Islet precursor cell (in vitro differentiated cells): ENCODE measurements around the gene RENBP.
"Not testable (repeated sequence)": the region's sequence is repeated elsewhere in the genome, so short reads cannot be mapped to it uniquely, and the experiment has no call there.

Source experiments
- DNase-seq: peaks from one replicate; pipeline ENCODE4 v3.0.0-alpha.2; 2018

The RENBP gene

DNA sequence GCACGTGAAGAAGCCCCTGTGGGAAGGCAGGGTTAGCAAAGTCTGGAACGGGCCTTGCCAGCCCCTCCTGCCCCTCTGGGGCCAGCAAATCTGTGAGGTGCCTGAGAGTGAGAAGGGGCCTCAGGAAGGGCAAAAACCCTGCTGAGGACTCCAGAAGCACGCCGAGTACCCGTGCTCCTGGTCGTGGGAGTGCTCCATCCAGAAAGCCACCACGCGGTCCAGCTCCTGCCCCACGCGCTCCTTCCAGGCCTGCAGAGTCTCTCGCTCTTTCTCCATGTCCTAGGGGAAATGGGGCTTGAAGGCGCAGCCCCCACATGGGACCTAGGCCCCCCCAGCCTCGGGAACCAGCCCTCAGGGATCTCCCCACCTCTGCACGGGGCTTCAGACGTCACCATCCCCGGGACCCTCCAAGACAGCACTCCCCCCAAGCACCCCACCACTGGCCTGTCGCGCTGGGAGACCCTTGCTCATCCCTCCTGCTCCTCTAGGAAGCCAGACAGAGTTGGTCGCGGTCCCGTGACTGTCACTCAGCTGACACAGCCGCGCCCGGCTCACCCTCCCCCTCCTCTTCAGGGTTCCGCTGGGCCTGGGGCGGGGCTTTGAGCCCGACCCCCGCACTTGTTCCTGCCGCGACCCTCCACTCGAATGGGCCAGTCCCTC is at the start of gene RENBP:
RENBP (minus strand) TSS at position 504 of the 660 bp plus-strand sequence; CDS start at position 471, 33 bp downstream.
- DNase-seq, result peak; percentile 68

DNA sequence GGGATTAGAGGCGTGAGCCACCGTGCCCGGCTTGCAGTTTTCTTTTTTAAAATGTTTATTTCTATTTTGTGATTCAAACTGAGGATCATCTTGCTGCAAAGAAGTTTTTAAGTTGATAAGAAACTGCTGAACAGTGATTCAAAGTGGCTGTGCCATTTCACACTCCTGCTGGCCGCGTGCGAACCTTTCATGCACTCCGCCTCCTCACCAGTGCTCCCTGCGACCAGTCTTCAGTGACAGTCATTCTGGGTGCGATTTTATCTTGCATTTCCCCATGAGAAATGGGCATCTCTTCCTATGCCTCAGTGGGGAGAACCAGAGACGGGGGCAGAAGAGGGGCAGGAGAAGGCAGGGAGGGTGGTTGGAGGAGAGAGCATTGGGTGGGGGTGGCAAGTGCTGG is 49.5 kb upstream of the RENBP start:
- no peak for DNase-seq

DNA sequence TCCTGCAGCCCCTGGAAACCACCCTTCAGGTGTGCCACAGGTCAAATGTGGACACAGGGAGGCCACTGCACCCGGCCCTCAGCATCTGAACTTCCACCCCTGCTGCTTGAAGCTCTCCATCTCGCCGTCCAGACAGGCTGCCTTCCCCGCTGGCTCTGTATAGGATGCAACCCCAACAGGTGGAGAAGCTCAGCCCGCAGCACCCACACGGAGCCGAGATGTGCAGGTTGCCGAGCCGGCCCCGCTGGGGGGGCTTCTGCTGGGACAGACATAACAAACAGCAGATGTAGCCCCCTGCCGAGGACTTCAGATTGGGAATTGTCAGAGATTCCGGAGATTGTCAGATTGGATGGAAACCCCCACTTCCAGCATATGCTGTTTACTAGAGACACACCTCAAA is 48.6 kb upstream of the RENBP start:
- DNase-seq, result peak; percentile 22

DNA sequence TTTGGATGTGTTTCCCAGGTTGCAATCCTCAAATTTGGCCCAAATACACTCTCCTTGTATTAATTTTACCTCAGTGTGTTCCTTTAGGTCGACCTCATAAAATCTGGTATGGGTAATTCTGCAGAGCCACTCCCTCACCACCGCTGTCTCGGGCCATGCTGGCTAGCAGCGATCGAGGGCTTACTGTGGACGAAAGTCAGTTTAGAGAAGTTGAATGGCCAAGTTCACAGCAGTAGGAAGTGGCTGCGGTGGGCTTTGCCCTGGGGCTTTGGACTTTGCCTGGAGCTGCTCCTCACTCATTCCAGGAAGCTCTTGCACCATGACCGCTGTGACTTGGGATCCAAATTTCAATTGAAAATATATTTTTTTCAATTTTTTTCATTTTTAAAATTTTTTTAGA is 47.7 kb upstream of the RENBP start:
- no peak for DNase-seq

DNA sequence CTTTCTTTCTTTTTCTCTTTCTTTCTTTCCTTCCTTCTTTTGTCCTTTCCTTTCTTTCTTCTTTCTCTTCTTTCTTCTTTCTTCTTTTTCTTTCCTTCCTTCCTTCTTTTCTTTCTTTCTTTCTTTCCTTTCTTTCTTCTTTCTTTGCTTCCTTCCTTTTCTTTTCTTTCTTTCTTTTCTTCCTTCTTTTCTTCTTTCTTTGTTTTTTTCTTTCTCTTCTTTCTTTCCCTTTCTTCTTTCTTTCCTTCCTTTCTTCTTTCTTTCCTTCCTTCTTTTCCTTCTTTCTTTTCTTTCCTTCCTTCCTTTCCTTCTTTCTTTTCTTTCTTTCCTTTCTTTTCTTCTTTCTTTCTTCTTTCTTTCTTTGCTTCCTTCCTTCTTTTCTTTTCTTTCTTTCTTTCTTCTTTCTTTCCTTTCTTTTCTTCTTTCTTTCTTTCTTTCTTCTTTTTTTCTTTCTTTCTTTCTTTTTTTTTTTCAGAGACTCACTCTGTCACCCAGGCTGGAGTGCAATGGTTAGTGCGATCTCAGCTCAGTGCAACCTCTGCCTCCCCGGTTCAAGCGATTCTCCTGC is 46.7 kb upstream of the RENBP start:
- DNase-seq, result no peak

DNA sequence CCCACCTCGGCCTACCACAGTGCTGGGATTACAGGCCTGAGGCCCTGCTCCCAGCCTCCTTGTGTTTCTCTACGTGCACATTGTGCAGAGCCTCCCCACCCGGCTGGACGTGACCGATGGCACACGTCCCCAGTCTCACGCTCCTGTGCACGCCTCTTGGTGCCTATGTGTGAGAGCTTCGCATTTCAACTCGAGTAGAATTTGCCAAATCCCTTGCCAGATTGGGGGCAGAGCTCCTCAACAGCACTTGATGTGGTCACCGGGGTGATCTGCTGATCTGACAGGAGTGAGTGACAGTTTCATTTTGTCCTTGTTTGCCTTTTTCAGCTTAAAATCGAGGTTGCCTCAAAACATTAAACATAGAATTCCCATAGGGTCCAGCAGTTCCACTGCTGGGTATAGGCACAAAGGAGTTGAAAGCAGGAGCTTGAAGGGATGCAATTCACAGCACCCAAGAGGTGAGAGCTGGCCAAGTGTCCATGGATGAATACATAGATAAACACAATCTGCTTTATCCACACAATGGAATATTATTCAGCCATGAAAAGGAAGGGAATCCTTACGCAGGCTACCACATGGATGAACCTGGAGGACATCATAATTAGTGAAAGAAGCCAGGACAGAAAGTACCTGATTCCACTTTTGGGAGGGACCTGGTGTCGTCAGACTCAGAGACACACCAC is 45.7 kb upstream of the RENBP start:
- DNase-seq, result no peak

DNA sequence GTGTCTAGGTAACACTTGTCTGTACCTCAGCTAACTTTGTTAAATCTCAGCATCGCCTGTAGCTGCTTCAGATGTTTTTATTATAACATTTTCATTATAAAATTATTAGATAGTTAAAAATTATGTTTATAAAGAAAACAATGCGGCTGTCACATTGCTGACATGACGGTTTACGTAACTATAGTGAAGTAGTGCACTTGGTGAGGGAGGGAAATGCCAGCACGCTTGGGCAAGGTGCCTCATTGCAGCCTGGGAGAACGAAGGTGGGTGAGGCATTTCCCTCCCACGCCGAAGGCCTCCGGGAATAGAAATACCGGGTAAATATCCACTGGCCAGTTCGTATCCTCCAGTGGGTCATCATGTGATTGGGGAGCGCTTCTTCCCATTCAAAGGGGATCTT is 44.0 kb upstream of the RENBP start:
- DNase-seq, result no peak

DNA sequence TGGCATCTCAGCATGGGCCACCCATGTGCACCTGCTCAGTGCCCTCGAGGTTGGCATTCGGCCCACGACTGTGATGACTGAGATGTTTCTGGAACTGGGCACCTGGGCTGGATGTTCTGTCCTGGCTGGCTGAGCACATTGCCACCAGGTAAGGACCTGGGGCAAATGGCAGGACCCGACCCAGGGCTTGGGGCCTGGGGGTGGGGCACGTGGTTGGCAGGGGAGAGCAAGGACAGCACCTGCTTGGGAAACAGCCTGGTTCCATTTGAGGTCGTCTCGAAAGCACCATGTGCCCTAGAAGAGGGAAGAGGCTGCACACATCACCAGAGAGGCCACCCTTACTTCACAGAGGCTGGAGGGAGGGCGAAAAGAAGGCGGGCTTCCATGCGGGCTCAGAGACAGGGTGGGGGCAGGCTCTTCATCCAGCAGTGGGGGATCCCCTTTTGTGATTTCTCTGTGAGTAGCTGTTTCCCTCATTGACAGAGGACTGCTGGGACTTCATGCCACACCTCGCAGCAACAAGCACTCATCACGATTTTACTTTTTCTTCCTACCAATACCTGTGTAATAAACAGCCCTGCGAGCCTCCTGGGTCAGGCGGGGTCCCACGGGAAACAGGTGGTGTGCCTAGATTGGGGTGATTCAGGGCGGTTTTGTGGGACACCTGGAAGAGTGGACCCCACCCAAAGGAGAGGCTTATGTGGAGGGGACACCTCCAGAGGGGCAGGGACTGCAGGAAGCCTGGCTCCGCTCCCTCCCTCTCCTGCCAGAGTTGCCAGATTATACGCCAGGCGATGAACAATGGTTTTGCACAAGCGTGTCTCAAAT is 40.1 kb upstream of the RENBP start:
- DNase-seq, result peak; percentile 44

DNA sequence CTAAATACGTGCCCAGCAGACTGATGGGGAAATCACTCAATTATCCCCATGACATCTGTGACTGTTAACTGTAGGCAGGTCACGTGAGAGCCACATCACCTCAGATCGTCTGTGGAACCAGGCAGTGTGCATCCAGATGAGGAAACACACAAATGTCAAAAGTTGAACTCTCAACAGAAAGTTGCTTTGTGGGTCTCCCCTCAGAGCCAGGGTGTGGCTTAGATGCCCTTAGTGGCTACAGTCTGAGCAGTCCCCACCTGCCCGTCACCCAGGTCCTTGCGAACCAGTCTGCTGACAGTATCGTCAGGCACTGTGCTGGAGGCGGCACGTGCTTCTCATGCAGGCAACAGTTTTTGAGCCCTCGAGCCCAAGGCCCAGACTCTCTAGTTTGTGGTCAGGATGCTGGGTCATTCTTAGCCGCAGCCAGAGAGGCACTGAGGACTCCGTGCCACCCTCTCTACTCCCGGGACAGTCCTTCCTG is 38.9 kb upstream of the RENBP start:
- DNase-seq, result peak; percentile 35

DNA sequence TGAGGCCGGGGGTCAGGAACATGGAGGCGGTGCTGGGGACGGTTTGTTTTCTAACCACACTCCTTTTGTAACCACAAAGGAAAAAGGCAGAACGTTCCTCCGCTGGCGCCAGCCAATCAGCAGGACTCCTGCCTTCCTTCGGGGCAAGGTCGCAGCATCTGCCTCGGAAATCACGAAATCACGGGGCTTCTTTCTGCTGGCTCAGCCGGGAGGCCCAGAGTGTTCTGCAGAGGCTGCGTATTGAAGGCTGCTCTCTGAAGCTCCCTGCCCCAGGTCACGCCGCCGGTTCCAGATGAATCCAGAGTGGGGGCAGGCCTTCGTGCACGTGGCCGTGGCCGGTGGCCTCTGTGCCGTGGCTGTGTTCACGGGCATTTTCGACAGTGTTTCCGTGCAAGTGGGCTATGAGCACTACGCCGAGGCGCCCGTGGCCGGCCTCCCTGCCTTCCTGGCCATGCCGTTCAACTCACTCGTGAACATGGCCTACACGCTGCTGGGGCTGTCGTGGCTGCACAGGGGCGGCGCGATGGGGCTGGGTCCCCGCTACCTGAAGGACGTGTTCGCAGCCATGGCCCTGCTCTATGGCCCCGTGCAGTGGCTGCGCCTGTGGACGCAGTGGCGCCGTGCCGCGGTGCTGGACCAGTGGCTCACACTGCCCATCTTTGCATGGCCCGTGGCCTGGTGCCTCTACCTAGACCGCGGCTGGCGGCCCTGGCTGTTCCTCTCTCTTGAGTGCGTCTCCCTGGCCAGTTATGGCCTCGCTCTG is 37.5 kb upstream of the RENBP start:
- peak; percentile 46 for DNase-seq

DNA sequence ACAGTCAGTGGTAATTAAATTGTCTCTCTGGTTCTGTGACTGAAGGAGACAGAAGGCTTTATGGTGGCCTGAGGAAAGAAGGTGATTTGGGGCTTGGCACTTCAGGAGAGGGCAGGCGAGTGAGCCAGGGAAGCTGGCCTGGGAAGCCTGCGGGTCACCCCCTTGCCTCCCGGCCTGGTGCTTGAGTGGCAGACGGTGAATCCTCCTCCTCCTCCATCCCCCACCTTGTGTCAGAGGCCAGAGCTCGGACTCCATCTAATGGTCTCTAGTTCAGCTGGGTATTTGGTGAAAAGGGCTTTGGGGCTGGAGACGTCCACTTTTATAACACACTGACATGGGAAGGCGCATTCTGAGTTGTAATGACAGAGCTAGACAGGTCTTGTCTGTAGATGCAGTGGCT is 36.8 kb upstream of the RENBP start:
- DNase-seq, result peak; percentile 34

DNA sequence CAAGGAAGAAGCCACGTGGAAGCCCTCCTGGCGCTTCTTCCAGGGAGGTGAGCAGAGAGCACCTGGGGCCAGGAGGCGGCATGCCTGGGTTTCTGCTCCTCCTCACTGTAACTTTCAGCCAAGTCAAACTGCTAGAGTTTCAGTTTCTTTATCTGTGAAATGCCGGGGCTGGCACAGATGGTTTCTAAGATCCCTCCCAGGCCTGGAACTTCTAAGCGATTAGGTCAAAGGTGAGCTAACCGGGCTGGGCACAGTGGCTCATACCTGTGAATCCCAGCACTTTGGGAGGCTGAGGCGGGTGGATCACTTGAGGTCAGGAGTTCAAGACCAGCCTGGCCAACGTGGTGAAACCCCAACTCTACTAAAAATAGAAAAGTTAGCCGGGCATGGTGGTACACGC is 36.0 kb upstream of the RENBP start:
- DNase-seq, result not testable (repeated sequence)

DNA sequence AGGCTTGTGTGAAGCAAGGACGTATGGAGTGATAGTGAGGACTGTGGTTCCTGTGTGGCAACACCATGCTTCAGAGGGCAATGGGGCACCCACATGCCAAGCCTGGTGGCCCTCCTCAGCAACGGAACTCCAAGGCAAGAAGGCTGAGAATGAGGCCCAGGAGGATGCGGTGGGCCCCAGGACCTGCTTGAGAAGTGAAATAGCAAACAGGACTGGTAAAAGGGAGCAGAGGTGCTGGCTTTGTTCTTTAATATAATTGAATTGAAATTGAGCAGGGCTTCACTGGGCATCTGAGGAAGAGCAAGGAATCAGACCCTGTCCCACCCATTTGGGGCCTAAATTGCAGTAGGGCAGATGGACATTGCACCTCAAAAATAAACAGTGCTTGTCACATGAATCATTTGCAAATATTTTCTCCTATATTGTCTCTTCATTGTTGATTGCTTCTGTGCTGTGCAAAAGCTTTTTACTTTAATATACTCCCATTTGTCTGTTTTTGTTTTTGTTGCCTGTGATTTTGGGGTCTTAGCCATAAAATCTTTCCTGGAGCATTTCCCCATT is 30.4 kb upstream of the RENBP start:
- no peak for DNase-seq

DNA sequence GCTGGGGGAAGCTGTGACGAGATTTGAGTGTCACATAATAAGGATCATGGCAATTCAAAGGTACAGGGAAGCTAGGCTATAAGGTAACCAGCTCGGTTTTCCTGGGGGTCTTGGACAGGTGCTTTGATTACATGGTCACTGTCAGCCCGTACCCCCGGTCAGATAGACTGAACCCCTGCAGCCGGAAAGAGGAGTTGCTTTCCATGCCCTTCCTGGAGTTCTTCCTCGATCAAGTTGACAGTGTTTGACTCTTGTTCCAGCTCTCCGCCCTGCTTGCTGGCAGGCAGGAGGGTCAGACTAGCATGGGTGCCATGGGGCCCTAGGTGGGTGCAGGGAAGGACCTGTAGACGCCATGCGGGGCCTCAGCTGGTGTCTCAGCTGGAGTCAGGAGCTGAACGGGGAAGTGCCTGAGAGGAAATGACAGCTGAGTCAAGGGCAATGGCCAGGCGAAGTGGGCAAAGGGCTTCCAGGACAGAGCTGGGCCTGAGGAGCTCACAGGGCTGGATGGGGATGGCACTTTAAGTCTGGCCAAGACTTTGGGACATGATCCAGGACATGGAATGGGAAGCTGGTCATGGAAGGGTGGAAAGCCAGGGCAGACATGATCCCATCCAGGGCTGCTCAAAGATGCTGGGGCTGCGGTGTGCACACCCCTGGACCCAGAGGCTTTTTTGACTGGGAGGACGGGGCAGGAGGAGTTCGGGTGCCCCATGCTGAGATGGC is 29.7 kb upstream of the RENBP start:
- DNase-seq, result peak; percentile 47

DNA sequence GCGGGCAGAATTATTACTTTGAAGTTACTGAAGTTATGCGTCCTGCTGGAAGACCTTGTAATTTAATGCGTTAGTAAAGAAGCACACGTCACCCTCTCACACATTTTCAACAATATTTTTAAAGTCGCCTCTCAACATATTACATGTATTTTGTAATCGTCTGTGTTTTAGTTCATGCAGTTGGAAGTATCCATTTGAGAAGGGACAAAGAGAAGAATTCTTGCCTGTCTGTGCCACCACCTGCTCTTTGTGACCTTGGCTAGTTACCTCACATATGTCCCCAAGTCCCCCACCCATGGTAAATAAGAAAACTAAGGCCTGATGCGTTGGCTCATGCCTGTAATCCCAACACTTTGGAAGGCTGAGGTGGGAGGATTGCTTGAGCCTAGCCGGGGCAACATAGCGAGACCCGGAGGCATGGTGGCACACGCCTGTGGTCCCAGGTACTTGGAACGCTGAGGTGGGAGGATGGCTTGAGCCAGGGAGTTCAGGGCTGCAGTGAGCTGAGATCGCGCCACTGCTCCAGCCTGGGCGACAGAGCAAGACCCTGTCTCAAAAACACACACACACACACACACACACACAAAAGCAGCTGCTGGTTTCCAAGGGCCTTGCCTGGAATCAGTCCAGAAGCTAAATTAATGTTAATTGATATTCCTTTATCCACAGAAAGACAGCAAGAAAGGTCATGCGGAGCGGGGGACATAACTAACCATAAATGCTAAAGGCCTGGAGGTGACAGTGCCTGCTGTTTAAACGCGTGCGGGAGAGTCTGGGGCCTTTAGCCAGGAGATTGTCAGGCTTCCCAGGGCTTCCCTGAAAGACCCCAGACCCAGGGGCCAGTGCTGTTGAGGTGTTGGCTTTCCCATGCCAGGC is 28.9 kb upstream of the RENBP start:
- peak; percentile 52 for DNase-seq

DNA sequence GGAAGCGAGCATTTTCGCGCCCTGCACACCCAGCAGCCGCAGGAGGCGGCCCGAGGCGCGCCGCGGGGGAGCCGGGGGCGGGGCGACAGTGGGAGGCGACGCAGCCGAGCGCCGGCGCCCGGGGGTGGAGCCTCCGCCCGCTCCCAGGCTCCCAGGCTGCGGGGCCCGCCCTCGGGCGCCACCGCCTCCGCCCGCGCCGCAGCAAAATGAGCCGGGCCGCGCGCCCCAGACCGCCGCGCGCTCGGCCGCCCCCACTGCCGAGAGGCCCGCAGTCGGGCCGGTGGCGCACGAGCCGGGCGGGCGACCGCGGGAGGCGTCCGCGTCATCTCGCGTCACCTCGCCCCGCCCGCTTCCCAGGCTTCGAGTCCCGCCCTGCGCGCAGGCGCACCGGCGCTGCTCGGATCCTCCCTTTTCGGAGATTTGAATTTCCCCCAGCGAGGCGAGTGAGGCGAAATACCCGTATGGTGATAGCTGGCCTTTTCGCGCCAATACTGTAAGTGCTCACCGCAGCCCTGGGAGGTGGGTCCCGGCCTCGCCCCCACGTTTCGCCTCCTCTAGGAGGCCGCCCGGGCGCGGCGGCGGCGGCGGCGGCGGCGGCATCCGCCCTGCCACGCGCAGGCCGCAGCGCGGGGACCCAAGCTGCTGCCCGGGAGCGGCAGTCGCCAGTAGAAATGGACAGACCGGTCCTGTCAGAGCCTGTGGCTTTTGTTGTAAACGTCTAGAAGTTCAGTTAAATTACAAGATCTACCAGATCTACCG is 28.1 kb upstream of the RENBP start, which contains the start of gene TMEM187:
TMEM187 (plus strand) TSS at position 387 of the 759 bp plus-strand sequence. CDS start 9,309 bp downstream, outside the sequence.
- peak; percentile 91 for DNase-seq

DNA sequence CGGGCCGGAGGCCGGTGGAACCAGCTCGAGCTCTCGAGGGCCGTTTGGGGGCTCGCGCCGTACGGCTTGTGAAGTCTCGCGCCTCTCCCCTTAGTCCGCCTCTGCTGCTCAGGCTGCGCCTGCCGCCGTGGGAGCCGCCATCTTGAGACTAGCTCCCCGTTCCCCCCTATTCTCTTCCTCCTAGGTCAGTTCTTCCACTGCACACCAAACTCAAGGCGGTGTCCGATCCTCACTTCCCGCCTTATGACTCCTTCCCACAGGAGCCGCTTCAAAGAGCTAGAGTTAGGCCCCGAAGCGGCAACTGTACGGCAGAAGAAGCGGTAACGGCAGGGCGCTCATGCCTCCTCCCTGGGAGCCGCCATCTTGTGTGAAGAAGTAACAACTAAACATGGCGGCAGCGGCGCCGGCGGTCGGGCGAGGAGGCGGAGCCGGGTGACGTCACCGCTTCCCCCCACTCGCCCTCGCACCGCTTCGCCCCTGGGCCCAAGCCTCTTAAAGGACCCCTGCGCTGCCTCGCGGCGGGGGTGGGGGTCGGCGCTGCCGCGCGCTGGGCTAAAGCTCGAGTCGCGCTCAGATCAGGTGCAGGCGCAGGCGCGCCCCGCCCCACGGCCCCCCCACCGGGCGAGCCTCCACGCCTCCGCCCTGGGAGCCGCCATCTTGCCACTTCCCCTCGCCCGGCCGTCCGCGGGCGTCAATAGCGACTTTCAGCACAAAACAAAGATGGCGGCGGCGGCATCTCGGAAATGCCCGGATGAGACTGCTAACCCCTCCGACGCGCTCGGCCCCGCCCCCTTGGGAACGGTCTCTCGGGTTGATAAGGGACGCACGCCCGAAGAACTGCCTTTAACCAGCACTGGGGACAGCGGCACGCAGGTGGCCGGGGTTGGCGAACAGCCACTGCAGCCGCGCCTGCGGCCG is 27.3 kb upstream of the RENBP start, which contains the start of gene HCFC1:
HCFC1 (minus strand) TSS at position 369 of the 918 bp plus-strand sequence. CDS start 978 bp downstream, outside the sequence.
- peak; percentile 92 for DNase-seq

DNA sequence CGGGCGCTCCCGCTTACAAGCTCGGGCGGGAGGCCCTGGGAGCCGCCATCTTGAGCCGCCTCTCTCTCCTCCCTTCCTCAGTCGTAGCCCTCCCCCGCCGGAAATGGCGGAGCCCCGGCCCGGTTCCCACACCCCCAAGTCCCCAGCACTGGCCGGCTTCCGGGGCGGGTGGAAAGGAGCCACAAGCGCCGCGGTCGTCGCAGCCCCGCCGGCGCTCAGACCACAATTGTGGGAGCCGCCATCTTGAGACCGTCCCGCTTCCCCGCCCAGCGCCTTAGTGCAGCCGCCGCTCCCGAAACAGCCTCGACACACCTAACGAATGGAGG is 26.6 kb upstream of the RENBP start:
- peak; percentile 88 for DNase-seq
